Activated CD8-positive, alpha-beta T cell treated with anti-CD3 and anti-CD28 coated beads for 36 hours (primary cell): ENCODE results near the gene CTNNA3. TPM values are rescaled to one million over a fixed set of nuclear protein-coding genes. Genes with fewer than 3 reads are reported as not detected.

ENCODE experiments used
- ATAC-seq: fragments of 200-7000 bp; cut with Tn5 transposase; one replicate; pipeline ENCODE4 v1.10.0; 2021; ENCODE audit warnings: mild to moderate bottlenecking, moderate library complexity
- CTCF ChIA-PET: fragments of 350-600 bp; sonication (Branson Sonifier 250); formaldehyde crosslinking; loops from one replicate; lab custom pipeline; 2021; ENCODE audit warnings: antibody characterized with exemption; lab: Charles Lee
- POLR2A ChIA-PET: fragments of 350-600 bp; sonication (Branson Sonifier 250); formaldehyde crosslinking; loops from one replicate; lab custom pipeline; 2021; ENCODE audit warnings: antibody characterized with exemption; lab: Charles Lee
- DNase-seq: peaks from one replicate; pipeline ENCODE4 v3.0.0-alpha.2; 2020
- H3K27ac Mint-ChIP-seq: one replicate; pipeline ENCODE4 v1.8.0; 2021; ENCODE audit warnings: mild to moderate bottlenecking, mixed read lengths
- H3K27me3 Mint-ChIP-seq: one replicate; pipeline ENCODE4 v1.8.0; 2021; ENCODE audit warnings: mixed read lengths
- H3K36me3 Mint-ChIP-seq: one replicate; pipeline ENCODE4 v1.8.0; 2021; ENCODE audit warnings: low read depth, mixed read lengths
- H3K4me1 Mint-ChIP-seq: one replicate; pipeline ENCODE4 v1.8.0; 2021; ENCODE audit warnings: low read depth, mixed read lengths
- H3K4me3 Mint-ChIP-seq: one replicate; pipeline ENCODE4 v1.8.0; 2021; ENCODE audit warnings: mild to moderate bottlenecking, moderate library complexity, mixed read lengths
- H3K9me3 Mint-ChIP-seq: one replicate; pipeline ENCODE4 v1.8.0; 2021; ENCODE audit warnings: mixed read lengths
- intact Hi-C: fragments of 100-400 bp; cut with micrococcal nuclease; formaldehyde crosslinking; loops from one replicate; pipeline ENCODE4 v1.10.0; 2022
- total RNA-seq, 2 experiments: library from RNA; stranded (reverse); gene quantifications; one replicate each; pipeline ENCODE4 v1.2.3, GENCODE V29; 2021
- TF ChIP-seq, protein P1 (sequence below): fragments of 200-600 bp; IDR thresholded peaks from one replicate; pipeline ENCODE4 v1.8.0; 2022; ENCODE audit warnings: antibody characterized with exemption, mild to moderate bottlenecking

CTNNA3 gene
- total RNA-seq, 2 experiments from 2014 or later = not detected

GRCh38 chr10:67662415-67662814 is 33.6 kb downstream of the CTNNA3 start:
- ChIA-PET CTCF (interaction anchor here (2.1 to 7.3 kb wide), 2 partner anchors 117 to 496 kb away, joined by 4 to 73 read pairs; no protein-coding TSS in a partner anchor), POLR2A (no interaction called here)
- DNase-seq (no peak), ATAC-seq (no peak)
- Mint-ChIP-seq H3K36me3 (no peaks in the 10 kb centered on the region), H3K27ac (no peak overlapping the region), H3K4me1 (no peaks in the 10 kb centered on the region), H3K9me3 (no peaks in the 10 kb centered on the region), H3K27me3 (peaks cover 9% of the 10 kb centered on the region), H3K4me3 (no peak overlapping the region)
- intact Hi-C loops = no loop called here
- TF ChIP-seq, protein P1, sequence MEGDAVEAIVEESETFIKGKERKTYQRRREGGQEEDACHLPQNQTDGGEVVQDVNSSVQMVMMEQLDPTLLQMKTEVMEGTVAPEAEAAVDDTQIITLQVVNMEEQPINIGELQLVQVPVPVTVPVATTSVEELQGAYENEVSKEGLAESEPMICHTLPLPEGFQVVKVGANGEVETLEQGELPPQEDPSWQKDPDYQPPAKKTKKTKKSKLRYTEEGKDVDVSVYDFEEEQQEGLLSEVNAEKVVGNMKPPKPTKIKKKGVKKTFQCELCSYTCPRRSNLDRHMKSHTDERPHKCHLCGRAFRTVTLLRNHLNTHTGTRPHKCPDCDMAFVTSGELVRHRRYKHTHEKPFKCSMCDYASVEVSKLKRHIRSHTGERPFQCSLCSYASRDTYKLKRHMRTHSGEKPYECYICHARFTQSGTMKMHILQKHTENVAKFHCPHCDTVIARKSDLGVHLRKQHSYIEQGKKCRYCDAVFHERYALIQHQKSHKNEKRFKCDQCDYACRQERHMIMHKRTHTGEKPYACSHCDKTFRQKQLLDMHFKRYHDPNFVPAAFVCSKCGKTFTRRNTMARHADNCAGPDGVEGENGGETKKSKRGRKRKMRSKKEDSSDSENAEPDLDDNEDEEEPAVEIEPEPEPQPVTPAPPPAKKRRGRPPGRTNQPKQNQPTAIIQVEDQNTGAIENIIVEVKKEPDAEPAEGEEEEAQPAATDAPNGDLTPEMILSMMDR = no peak

DNA sequence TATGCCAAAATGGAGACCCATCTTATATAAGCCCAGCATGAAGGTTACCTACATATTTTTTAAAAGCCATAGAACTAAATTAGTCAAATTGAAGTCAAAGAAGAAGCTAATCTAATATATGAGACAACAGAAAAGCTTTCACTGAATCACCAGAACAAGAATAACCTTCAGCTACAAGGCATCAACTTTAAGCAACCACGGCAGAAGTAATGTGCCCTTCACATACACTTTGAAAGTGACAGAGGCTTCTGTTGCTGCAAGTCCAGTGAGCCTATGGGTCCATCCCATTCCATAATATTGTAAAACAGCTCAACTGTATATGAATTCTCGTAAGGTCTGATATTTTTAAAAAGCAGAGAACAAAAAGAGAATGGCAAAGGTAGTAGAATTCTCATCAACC is 36.5 kb downstream of the CTNNA3 start:
- ATAC-seq (no peak), DNase-seq (no peak)
- H3K27ac Mint-ChIP-seq = no peak overlapping the region
- peaks cover 9% of the 10 kb centered on the region for H3K27me3 Mint-ChIP-seq
- intact Hi-C loops = no loop called here
- H3K9me3 Mint-ChIP-seq = no peaks in the 10 kb centered on the region
- H3K36me3 Mint-ChIP-seq = no peaks in the 10 kb centered on the region
- CTCF ChIA-PET = interaction anchor here (1.3 to 3.1 kb wide), 2 partner anchors 120 to 129 kb away, joined by 6 to 18 read pairs; no protein-coding TSS in a partner anchor
- TF ChIP-seq, protein P1 = no peak
- POLR2A ChIA-PET = interaction anchor here (0.6 kb wide), 1 partner anchor 1093 kb away, joined by 3 read pairs; no protein-coding TSS in a partner anchor
- no peak overlapping the region for H3K4me3 Mint-ChIP-seq
- no peaks in the 10 kb centered on the region for H3K4me1 Mint-ChIP-seq

DNA sequence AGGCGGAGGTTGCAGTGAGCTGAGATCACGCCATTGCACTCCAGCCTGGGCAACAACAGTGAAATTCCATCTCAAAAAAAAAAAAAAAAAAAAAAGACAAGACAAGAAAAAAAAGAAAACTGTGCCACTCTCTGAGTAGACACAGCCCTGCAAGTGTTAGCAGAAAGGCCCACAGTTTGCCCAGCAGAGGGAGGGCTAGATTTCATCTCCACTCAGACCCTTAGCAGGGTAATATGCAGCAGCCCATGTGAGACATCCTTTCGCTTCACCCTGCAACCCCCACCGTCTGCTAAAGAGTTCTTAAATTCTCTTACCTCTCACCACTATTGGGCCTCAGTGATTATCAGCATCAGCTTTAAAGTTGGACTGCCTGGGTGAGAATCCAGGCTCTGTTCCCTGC is 38.2 kb downstream of the CTNNA3 start:
- H3K27ac Mint-ChIP-seq = no peak overlapping the region
- no peak for DNase-seq
- TF ChIP-seq, protein P1 = no peak
- ATAC-seq = no peak
- POLR2A ChIA-PET = no interaction called here
- no peaks in the 10 kb centered on the region for H3K36me3 Mint-ChIP-seq
- no peaks in the 10 kb centered on the region for H3K4me1 Mint-ChIP-seq
- CTCF ChIA-PET = interaction anchor here (3.1 kb wide), 1 partner anchor 122 kb away, joined by 18 read pairs; no protein-coding TSS in a partner anchor
- H3K9me3 Mint-ChIP-seq = no peaks in the 10 kb centered on the region
- H3K27me3 Mint-ChIP-seq = peaks cover 8% of the 10 kb centered on the region
- intact Hi-C loops = no loop called here
- H3K4me3 Mint-ChIP-seq = no peak overlapping the region

DNA sequence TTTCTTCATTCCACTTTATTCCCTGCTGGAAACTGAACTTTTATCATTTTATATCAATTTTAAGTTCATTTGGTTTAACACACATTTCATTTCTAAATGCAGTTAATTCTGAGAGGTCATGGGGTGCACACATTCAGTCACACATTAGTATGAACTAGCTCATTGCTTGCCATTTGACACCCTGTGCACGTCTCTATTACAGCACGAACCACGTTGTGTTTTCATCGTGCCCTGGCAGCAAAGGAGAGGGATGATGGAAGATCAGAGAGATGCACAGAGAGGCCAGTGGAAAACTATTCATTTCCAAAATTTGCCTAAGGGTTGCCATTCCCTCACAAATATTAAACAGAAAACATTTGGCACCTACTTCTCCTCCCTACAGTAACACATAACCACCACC is 45.4 kb downstream of the CTNNA3 start:
- DNase-seq (no peak), ATAC-seq (no peak)
- Mint-ChIP-seq H3K36me3 (no peaks in the 10 kb centered on the region), H3K27me3 (no peaks in the 10 kb centered on the region), H3K4me1 (no peaks in the 10 kb centered on the region), H3K27ac (no peak overlapping the region), H3K4me3 (no peak overlapping the region), H3K9me3 (peaks cover 1% of the 10 kb centered on the region)
- ChIA-PET POLR2A (no interaction called here), CTCF (no interaction called here)
- TF ChIP-seq, protein P1 = no peak
- intact Hi-C loops = no loop called here

GRCh38 chr10:67648613-67649229 is 47.3 kb downstream of the CTNNA3 start:
- Mint-ChIP-seq H3K36me3 (no peaks in the 10 kb centered on the region), H3K4me3 (no peak overlapping the region), H3K4me1 (no peaks in the 10 kb centered on the region), H3K27me3 (no peaks in the 10 kb centered on the region), H3K27ac (no peak overlapping the region), H3K9me3 (peaks cover 1% of the 10 kb centered on the region)
- intact Hi-C loops = no loop called here
- TF ChIP-seq, protein P1 = no peak
- POLR2A ChIA-PET = no interaction called here
- DNase-seq (no peak), ATAC-seq (no peak)
- CTCF ChIA-PET = no interaction called here
